T-helper 9 cell (primary cell): ENCODE results near the gene CDH13.

Source experiments
- DNase-seq: peaks from one replicate; pipeline ENCODE4 v3.0.0-alpha.2; 2020

Gene CDH13

DNA sequence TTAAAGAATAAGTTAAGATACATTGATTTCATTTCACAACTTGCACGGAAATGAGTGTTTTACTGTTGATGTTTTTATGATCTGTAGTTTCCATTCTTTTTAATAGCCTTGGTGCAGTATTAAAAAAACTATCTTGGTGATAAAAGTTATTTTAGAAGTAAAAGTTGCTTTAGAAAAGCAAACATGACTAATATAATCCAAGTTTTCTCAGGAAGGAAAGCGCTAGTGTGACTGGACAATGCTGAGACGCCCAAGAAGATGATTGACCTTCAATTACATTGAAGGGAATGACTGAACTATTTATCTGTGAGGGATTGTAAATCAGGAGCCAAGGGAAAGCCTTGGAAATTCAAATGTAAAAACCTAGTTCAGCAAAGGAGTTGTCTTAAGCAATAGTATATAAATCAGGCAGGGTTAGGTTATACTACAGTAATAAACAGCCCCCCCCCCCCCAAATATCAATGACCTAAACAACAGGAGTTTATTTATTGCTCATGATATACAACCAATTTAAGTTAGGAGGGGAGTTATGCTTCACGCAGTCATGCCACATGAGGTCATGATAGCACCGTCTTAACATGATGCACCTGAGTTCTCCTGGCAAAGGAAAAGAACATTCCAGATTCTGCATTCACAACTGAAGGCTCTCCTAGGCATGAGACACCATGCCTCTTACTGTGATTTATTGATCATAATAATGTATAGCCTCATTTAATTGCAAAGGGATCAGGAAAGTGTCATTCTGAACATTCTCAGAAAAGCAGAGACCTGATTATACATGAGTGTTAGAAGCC lies 443.8 kb downstream of the CDH13 start:
- no peak for DNase-seq

GRCh38 chr16:83075956-83076355 lies 449.2 kb downstream of the CDH13 start:
- DNase-seq: no peak

- no peak for DNase-seq
Observed at GRCh38 chr16:83083361-83083760, 456.6 kb downstream of the CDH13 start.

GRCh38 chr16:83085660-83086059 lies 458.9 kb downstream of the CDH13 start:
- DNase-seq: no peak

- DNase-seq: no peak
Observed at GRCh38 chr16:83095941-83096692, 469.3 kb downstream of the CDH13 start.

DNA sequence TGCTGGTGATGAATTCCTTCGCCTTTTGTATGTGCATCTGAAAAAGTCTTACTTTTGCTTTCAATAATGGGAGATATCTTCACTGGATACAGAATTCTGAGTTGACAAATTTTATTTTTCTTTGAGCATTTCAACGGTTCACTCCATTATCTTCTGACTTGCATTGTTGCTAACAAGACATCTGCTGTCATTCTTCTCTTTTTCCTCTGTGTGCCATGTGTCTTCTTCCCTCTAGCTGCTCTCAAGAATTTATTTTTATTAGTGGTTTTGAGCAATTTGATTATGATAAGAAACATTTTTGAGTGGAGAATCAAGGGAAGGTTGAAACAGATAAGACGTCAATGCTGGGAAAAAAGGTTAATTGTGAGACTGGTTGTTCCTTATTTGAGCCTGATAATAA lies 471.8 kb downstream of the CDH13 start:
- DNase-seq: no peak

GRCh38 chr16:83100679-83101078 lies 473.9 kb downstream of the CDH13 start:
- DNase-seq: no peak

DNA sequence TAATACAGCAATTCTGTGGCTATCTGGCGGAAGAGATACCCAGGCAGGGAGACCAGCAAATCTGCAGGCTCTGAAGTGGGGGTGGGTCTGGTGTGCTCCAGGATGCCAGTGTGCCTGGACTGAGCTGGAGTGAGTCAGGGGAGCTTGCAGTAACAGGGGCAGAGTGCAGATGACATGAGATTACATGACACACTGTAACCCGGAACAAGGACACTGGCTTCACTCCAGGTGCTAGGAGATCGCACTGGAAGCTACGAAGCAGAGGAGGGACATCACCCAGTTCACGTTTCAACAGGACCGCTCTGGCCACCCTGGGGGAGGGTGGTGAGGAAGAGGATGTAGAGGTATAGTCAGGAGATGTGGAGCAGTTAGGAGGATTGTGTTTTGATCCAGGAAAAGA lies 475.6 kb downstream of the CDH13 start:
- DNase-seq: no peak

DNA sequence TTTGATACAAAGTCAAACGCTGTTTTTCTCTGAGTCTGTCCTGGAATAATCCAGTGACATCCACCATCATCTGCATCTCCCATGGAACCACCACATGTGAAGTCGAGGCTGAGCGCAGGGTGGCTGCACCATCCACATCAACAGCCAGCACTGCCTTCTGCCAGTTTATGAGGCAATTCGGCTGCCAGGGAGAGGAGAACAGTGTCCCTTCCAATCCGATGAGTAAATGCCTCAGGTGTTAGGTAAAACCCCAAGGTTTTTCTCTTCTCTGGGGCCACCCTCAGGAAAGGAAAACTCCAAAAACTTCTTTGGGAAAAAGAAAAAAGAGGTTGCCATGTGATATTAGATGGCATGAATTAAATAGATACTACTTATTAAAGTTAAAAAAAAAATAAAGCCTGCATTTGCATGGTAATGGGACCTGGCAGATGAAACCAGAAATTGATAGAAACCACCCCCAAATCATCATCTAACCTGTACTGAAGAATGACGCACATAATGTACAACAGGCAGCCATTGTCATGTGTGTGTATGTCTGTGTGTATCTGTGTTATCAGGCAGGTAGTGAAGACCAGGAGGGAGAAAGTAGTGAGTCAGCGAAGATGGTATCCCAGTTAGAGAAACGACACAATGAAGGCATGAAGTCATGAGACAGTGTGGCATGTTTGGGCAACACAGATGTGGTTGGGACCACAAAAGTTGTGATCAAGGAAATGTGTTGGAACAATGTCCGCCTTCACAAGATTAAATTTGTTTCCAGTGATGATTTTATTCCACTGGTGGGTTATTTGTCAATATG lies 478.7 kb downstream of the CDH13 start:
- DNase-seq: no peak

DNA sequence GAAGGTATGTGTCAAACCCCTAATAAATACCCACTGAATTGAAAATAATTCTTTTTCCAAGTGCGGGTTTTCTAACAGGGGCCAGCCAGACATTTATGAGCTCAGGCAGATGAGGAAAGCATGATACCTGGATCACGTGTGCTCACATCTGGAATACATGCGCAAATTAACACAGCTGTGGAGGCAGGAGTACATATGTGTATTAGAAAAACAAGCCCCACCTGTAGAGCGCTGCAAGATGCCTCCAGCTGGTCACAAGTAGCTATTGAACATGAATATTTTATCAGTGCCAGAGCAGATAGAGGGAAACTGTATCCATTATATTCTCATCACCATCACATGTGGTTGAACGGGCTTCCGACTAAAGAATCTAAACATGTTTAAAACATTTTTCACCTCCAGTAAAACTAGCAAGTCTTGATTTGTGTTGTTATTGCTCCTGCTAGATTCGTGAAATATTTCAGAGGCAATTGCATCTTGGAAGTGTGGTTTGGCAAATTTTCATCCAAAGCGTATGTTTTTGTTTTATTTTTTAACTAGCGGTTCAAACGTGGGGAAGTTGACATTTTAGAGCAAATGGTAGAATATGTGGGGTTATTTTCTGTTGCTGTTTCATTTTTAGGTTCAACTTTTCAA lies 482.8 kb downstream of the CDH13 start:
- no peak for DNase-seq

DNA sequence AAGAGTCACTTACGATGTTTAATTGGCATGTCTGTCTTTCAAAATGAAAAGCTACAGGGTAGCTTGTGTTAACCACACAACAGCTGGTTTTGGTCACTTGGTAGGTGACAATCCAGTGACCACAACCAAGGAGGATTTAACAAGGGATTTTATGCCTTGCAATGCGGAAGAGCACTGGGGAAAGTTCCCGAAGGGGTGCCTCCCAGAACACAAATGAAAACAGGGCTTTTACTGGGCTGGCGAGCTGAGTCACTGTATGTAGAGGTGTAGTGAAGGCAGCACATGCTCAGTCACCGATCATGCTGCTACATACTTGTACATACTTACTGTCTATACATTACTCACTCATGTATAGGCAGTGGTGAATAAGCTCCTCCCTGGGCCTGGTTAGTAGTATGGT lies 483.5 kb downstream of the CDH13 start:
- no peak for DNase-seq

- no peak for DNase-seq
Observed at GRCh38 chr16:83113317-83113716, 486.5 kb downstream of the CDH13 start.

GRCh38 chr16:83113811-83114210 lies 487.0 kb downstream of the CDH13 start:
- no peak for DNase-seq

DNA sequence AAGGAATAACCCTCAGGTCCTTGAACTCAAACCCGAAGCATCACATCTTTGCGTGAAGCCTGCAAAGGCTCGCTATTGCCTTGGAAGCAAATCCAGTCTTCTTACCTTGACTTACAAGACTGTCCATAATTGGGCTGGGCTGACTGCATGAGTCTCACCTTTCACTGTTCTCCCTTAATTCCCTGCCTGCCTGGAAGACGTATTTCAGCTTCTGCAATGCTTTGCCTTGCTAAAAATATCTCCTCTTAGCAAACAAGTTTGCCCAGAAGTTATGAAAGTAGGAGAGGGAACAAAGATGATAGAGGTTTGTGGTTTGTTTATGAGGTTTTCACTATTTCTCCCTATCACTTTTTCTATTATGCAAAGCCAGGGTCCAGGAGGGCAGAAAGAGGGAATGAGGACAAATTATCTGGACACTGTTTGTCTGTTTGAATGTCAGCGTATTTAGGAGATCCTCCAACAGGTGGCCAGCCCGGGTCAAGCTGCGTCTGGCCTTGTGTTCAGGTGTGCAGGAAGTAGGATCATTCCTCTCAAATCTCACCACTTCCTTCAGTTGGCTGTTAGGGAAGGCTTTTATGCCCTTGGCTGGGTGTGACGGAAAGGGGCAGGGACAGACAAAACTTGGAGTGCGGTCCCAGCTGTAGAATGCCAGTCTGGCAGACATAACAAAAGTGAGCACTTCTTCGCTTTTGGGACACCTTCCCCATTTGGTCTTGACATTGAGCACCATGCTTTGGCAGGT lies 488.9 kb downstream of the CDH13 start:
- DNase-seq: no peak

DNA sequence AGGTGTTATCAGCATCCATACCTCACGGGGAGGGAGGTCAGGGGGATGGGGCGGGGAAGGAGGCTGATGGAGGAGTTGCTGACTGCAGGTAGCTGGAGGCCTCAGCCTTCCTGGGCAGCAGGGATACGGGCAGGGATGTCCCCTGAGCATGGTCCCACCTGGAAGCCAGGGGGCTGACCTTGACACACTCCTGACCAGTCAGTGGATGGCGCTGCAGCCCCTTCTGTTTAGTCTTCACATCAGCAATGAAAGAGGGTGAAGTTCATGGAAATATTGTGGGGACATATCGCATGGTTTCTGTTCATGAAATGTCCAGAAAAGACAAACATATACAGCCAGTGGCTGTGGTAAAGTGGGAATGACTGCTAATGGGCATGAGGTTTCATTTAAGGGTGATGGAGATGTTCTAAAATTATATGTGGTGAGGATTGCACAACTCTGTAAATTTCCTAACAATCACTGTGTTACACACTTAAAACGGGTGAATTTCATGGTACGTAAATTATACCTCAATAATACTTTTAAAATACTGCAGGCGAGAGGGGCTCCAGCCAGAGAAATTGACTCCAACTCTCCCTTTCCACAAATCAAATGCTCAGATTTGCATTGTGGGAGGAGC lies 489.6 kb downstream of the CDH13 start:
- DNase-seq: no peak

- no peak for DNase-seq
Observed at GRCh38 chr16:83117810-83118209, 491.0 kb downstream of the CDH13 start.

- no peak for DNase-seq
Observed at GRCh38 chr16:83118365-83118764, 491.6 kb downstream of the CDH13 start.

DNA sequence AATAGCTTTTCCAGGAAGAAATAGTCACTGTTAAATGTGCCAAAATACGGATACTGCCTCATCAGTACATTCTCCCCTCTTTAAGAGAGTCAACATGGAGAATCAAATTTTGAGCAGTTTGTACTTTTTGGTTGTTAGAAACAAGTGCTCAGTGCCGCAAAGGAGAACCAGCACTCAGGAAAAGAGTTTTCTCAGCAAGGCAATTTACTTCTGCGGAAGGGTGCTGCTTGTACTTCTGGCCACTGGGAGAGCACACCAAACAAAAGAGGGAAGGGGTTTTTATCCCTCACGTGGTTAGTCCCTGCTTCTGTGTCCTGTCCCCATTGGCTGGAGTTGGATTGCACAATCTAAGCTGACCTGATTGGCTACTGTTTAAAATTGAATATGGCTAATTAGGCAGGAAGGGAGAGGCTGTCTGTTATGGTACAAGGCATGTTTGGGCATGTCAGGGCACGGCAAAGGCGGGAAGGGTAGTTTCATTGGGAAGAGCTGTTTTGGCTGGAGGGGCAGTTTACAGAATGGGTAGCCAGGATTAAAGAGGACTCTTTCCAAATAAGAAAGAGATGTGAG lies 499.3 kb downstream of the CDH13 start:
- no peak for DNase-seq

- DNase-seq: no peak
Observed at GRCh38 chr16:83128041-83128440, 501.3 kb downstream of the CDH13 start.

- DNase-seq: no peak
Observed at GRCh38 chr16:83130039-83130438, 503.3 kb downstream of the CDH13 start.

GRCh38 chr16:83134638-83135037 lies 507.9 kb downstream of the CDH13 start:
- DNase-seq: no peak
